Measurements from ENCODE around the gene ZNF385D. TPM values are rescaled to one million over a fixed set of nuclear protein-coding genes. Genes with fewer than 3 reads are reported as not detected.

The ZNF385D gene, protein sequence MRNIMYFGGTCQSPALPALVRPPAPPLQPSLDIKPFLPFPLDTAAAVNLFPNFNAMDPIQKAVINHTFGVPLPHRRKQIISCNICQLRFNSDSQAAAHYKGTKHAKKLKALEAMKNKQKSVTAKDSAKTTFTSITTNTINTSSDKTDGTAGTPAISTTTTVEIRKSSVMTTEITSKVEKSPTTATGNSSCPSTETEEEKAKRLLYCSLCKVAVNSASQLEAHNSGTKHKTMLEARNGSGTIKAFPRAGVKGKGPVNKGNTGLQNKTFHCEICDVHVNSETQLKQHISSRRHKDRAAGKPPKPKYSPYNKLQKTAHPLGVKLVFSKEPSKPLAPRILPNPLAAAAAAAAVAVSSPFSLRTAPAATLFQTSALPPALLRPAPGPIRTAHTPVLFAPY
- total RNA-seq: 1.7 TPM

DNA sequence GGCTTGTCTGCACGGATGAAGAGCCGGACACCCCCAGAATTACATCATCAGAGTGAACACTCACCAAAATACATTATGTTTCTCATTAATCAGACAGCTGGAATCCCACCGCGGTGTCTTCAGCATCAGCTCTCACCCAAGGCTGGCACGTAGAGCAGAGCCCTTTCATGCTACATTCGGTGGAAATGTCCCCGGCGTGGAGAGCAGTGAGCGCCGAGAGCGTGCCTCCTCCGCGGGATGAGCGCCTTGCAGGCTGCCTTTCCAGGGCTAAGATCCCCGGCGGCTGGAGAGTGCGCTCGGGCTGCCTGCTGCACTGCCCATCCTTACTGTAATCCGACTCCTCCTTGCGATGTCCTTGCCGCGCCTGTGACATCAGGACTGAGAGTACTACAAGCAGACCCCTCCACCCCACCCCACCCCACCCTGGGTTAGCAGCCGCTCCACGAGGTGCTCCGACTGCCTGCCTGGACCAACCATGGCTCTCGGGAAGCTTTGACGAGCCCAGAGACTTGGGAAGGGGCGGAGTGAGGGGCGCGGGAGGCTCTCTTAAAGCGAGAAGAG lies at the start of gene ZNF385D:
ZNF385D (minus strand) TSS at position 380 of the 561 bp plus-strand sequence; CDS start at position 86, 294 bp downstream.
- ATAC-seq: no peak

DNA sequence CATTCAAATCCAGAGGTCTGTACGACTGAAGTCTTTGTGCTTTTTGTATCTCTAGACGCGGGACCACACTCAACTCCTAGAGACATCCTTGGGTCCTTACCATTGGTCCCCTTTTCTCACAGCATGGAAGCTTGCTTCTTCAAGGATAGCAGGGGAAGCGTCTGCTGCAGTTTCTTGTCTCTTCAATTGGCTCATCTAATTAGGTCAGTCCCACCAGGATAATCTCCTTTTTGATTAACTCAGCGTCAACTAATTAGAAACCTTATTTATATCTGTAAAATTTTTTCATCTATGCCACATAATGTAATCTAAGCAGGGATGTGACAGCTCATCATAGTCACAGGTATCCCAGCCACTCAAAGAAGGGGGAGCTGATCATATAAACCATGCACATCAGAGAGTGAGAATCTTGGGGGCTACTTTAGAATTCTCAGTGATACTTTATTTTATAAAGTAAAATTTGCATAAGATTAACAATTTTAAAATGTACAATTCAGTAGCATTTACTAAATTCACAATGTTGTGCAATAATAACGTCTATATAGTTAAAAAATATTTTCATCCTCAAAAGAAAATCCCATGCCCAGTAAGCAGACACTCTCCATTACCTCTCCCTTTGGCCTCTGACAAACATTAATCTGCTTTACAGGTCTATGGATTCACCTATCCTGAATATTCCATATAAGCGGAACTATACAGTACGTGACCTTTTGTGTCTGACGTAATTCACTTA lies 47.5 kb upstream of the ZNF385D start:
- ATAC-seq: no peak

DNA sequence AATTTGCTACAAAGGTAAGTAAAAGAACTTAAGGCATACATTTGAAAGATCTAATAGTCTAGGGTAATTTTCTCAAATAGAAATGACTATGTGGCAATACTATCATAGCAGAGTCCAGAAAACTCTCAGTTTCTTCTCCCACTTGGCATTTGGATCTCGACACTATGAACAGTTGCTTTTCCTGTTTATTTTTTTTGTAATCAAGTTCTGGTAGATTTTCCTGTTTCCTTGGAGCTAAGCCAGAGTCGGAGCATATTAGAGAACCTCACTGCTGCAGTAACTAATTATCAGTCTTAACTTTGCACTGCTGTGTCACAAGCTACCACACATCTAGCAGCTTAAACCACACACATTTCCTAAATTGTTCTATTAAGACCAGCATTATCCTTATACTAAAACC lies 44.9 kb upstream of the ZNF385D start:
- ATAC-seq: no peak

DNA sequence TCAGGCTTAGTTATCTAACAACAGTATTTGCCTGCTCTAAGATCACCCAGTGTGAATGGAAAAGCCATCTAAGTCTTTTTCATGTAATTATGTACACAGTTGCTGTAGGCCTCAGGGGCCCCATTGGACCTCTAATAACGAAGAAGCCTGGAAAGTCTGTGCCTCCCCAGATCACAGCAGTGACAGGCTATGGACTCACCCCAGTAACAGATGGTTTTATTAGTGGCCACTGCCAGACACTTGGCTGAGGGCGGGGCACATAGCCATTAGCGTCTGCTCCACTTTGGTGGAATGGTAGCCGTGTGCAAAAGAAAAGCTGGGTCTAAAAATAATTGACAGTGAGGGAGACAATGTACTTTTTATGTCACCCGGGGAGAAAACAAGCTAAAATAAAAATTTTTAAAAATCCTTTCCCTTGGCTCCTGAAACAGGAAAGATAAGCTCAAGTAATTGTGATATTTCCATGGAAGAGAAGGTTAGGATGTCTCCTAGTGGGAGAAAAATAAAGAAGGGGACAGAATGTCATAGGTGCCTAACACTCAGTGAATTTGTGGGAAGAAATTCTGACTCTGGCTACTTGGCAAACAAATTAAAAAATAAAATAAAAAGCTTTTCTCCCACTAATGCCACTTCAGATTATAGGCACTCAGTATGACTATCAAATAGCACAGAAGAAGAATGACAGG lies 44.3 kb upstream of the ZNF385D start:
- no peak for ATAC-seq

DNA sequence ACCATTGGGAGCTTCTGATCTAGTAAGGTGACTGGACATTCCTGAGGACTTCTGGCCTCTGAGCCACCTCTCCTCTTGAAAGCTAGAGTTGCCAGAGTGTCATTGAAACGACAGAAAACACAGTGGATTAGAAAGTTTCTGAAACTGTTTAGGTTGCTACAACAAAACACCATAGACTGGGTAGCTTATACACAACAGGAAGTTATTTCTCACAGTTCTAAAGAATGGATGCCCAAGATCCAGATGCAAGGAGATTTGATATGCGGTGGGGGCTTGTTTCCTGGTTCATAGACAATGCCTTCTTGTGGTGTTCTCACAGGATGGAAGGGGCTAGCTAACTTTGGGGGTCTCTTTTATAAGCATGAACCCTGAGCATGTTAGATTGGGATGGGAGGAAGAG lies 43.3 kb upstream of the ZNF385D start:
- ATAC-seq: no peak

DNA sequence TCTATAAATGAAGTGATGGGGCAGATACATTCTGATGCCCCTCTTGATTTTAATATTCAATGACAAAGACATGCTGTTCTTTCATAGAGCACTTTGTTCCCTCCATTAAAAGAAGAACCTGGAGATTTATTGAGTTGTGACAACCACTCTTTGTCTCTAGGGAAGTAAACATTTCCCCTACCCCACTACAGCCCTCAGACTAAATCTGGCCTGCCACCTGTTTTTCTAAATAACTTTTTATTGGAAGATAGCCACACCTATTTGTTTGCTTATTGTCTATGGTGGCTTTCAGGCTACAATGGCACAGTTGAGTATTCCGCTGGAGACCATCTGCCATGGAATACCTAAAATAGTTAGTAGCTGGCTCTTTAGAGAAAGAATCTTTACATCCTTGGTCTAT lies 41.2 kb upstream of the ZNF385D start:
- no peak for ATAC-seq

DNA sequence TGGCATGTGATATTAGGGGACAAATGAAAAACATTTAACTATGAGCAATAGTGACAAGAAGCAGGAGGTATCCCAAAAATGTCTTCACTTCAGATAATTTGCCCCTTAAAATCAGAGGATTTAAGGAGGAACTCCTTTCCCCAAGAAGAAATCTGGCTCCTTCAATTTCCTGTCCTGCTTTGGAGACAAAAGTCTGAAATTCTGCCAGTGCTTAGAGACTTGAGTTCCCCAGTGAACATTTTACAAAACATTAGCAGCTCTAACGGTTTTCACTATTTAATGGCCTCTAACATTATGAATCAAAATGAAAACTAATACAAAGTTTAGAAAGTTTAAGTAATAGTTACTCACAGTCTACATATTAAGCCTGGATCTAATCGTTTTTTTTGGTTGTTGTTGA lies 40.3 kb upstream of the ZNF385D start:
- no peak for ATAC-seq

DNA sequence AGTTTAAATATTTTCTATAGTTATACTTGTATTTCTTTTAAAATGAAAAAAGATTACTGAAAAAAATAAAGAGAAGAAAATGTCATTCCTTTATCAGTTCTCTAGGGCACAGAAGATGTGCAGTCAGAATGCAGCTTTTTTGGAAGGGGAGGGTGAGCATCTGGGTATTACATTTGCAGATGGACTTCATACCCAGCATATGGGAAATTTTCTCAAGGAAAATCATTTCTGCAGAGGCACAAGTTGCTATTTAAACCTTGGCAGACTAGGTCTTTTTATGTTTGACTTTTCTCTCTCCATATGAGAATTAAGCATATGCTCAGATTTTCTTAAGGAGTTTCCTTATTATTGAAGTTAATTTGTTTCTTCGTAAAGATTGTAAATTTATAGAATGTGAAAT lies 39.5 kb upstream of the ZNF385D start:
- no peak for ATAC-seq

DNA sequence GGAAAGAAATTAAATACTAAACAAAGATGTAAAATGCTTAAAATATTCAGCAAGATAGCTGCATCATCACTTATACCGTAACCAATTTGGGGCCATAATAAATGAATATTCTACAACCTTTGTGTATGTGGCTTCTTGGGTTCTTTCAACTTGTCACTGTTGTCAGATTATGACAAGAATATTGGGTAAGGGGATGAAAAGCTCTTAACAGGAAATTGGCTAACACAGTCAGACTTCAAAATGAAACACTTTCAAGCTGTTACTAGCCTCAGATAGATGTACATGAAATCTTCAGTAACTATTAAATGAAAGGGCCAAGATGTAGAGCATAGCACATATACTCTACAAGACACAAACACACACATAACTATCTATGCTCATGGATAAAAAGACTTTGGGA lies 38.7 kb upstream of the ZNF385D start:
- ATAC-seq: no peak

DNA sequence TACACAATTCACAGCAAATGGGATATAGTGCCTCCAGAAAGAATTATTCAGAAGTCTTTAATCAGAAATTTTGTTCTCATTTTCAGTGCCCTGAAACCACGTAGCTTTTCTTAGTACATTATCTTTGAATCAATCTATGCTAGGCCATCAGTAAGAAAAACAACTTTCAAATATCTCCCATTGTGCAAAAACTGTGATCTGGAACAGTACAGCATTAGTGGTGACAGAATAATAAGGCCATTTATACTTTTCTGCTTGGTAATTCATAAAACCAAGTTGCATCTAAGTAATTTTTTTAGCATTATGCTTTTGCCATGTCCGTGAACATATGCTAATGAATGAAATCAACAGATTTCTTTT lies 35.4 kb upstream of the ZNF385D start:
- no peak for ATAC-seq

DNA sequence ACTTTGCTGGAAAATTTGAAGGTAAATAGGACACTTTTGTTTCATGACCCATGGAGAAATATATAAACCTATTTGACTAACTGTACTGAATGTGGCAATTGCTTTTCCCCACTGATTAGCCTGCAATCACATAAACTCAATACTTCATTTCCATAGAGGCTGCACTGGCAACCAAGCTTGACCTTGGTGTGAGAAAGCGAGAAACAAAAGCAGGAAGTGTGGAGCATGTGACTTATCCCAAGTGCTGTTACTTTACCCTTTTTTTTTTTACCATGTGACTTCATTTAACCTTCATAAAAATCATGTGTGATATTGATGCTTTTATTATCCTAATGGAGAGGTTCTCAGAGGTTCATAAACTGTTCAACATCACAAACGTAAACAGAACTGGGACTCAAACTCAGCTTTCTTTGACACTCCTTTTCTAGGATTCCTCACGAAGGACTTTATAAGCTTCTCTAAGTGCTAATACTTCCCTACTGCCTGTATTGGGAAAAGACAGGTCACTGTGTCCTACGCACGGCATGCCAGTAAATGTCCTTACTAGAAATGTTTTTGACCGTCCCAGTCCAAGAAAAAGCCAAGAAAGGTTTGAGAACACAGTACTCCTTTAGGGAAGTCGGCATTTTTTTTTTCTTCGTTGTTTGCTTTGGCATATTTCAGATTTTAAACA lies 34.9 kb upstream of the ZNF385D start:
- no peak for ATAC-seq

DNA sequence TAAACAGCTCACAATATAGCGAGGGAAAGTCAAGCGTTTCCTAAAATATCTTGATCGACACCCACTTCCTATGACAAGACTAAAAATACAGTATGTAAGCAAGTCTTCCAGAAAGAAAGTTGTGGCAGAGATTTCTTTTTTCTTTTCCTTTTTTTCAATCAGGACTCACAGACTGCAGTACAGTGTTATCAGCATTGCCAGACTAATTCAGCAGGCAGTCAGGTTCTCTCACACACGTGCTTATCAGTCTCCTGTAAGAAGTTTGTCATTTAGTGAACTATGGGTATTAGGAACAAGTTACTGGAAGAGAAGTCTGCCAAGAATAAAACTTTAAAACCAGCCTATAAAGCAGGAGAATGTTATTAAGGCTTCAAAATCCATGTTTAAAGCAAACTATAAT lies 32.8 kb upstream of the ZNF385D start:
- ATAC-seq: no peak

DNA sequence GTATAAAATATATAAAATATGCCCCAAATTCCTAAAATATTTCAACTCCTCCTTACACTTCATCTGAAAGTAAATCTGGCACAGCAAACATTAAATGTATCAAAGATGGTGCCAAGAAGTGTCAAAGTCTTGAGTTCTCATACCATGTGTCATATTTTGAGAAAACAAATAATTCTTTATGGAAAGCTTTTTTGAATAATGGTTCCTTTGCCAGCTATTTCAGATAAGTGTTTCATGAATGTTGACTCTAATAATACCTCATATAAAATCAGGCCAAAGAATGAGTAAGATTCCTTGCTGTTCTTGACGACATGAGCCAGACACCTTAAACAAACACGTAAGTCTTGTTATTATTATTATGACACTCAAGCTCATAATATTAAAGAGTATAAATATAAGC lies 30.3 kb upstream of the ZNF385D start:
- no peak for ATAC-seq

DNA sequence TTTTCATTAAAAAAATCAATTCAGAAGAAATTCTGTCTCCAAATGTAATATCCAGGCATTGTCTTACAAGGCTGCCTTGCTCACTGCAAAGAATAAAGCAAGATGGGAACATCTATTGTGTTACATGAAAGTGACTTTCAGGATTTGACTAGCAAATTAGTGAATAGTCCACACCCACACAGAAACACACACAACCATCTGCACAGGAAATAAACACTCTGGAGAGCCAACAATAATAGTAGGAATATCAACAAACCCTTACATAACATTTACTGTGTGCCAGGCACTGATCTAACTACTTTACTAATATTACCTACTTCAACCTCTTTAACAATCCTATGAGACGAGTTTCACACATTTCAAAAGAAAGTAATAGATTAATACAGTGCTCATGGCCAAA lies 28.9 kb upstream of the ZNF385D start:
- ATAC-seq: peak; percentile 18

DNA sequence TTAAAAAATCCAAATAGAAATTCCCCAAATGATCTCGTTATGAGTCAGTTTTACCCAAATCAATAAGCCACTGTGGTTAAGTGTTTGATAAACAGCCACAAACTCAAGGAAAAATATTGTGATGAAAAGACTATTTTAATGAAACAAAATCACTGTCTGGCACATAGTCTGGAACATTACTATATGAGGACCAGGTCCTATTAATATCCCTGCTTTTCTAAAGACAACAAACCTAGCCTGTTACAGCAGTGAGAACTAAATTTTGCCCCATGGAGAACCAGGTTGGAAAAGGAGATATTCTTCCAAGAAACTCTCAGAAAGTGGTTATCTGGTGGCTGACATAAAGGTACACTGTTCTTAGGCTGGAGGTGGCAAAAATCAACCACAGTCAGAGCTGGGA lies 27.7 kb upstream of the ZNF385D start:
- no peak for ATAC-seq

DNA sequence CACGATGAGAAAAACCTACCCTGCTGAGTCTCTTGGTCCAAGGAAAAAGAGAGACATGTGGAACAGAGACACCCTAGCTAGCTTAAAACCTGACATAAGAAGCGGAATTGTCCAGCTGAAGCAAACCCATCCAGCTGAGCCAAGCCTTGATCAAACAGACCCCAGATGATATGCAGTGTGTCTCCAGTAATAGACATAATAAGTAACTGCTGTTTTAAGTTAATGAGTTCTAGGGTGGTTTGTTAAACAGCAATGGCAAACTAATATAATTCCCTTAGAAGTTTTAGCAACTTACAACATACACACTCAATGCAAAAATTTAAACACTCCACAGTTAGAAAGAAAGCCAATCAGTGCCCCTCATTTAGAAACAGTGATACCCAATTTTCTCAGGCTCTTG lies 26.8 kb upstream of the ZNF385D start:
- ATAC-seq: no peak

DNA sequence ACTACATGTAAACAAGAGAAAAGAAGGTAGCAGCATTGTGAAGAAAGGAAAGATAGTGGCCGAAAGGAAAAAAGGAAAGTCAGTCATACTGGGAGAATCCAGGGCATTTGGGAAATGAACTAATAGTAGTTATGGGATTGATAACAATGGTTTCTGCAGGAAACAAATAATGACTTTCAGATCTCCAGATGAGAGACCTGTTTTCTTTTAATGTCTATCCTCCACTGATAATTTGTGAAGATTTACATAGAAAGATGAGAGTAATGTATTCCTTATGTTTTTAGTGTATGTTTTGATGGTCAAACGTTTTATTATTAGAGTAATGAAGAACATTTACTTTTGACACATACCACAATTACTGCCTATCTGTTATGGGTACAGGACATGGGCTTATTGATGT lies 15.0 kb upstream of the ZNF385D start:
- ATAC-seq: no peak

DNA sequence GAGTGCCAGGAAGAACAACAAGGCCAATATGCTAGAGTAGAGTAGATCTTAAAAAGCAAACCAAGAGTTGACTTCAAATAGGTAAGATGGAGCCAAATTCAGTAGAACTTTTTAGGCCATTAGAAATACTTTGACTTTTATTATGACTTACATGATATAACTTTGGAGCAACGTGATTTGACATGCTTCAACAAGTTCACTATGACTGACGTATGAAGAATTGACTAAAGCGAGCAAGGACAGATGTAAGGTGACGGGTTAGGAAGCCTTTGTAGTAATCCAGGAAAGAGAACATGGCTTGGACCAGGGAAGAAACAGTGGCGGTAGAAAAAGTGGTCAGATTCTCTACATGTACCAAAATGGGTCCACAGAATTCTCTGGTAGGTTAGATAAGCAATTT lies 4.9 kb upstream of the ZNF385D start:
- ATAC-seq: no peak

DNA sequence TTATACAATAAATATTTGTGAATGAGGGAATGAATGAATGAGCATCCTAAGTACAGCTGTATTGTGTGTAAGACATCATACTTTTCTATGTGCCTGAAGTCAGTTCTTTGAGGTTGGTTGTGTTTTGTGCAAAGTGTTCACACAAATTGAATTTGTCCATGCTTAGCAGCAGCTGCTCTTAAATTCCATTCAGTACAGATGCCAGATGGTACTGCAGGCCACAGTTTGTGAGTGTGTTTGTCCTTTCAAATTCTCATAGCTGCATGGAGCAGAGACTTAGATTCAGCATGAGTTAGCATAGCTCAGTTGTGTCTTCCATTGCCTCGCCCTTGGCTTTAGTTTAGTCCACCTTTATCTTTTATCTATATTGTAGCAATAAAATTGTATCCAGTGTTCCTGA lies 3.8 kb upstream of the ZNF385D start:
- ATAC-seq: no peak

DNA sequence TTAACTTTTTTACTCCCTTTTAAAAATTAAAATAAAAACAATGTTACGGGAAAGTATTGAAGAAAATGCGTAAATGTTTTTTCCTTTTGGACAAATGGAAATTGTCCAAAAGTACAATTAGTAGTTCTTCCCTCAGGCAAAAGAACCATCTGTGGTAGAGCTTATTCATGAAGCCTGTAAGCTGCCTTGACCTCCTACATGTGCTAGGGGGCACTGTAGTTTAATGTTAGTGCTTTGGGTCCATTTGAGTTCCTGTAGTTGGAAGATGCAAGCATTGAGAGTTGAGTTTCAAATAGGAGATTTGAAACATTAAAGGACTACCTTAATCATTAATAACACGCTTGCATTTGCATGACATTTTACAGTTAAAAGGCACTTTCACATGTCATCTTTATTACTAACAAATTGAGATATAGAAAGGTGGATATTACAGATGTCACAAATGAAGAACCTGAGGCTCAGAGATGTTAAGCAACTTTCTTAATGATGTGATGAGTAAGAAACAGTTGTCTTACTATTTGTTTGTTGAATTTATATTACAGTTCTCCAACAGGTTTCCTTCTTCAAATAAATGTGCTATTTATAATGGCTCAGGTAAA lies 1.8 kb upstream of the ZNF385D start:
- ATAC-seq: no peak

DNA sequence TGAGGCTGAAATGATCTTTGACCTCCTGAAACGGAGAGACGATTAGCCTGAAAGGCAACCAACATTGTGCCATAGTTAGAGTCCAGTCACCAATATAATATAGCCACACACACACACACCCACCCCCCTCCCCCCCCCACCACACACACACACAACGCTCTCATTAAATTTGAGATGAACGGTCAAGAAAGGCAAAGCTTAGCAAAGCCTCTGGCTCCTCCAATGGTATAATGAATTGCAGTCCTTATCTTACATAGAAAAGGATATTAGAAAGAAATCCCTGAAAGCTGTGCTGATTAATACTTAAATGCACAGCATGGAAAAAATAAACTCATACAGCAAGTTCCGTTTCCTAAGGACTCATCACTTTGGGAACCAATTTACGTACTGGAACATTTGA lies 876 bp upstream of the ZNF385D start:
- no peak for ATAC-seq

DNA sequence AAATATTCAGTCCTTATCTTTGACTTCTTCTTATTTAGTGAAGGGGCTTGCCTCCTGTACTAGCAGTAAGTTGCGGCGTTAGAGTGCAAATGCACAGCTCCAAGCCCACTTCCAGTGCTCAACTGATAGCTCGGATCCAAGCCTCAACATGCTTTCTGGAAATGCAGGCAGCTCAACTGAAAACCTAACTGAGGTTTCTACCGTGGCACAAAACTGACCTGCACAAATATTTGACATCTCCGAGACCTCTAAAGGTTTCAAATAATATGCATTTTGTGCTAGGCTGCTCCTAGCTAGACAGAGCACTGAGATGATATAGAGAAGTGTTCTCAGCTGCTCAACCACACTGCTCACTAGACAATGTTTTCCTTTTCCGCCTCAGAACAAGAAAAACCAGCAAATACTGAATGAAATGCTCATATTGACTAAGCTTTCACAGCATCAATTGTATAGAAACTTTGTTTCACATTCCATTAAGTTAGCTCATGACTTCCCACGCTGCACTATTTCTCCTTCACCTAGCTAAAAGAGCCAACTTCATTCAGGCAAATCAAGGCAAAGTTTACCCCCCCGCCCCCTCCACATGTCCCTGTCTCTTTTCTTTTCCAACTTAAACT lies 822 bp downstream of the ZNF385D start:
- no peak for ATAC-seq
